AG04450 (cell line): ENCODE measurements around the gene AKT1S1. TPM values are rescaled to one million over a fixed set of nuclear protein-coding genes. Genes with fewer than 3 reads are reported as not detected.
"Not testable (repeated sequence)": the region's sequence is repeated elsewhere in the genome, so short reads cannot be mapped to it uniquely, and the experiment has no call there.

ENCODE experiments used
- CTCF ChIA-PET: fragments of 300-600, 350-600 bp; formaldehyde crosslinking; extraction: SDS; loops from one replicate; lab custom pipeline; 2022; ENCODE audit warnings: antibody characterized with exemption, inconsistent platforms; lab: Charles Lee
- POLR2A ChIA-PET: fragments of 350-600 bp; formaldehyde crosslinking; extraction: SDS; loops from one replicate; lab custom pipeline; 2021; ENCODE audit warnings: antibody characterized with exemption, inconsistent platforms; lab: Yijun Ruan, JAX
- DNase-seq: peaks from one replicate; pipeline ENCODE4 v3.0.0-alpha.2; 2011; ENCODE audit warnings: low read depth, low spot score
- H3K27ac ChIP-seq: one replicate; pipeline ENCODE4 v1.5.1; 2012; ENCODE audit warnings: low read depth, low read length, control low read depth
- H3K27me3 ChIP-seq: one replicate; pipeline ENCODE4 v1.6.0; 2012; ENCODE audit warnings: low read length; ENCODE audit not compliant: control insufficient read depth, insufficient read depth
- H3K4me3 ChIP-seq: 2 replicates; pipeline ENCODE4 v1.5.1; 2011; ENCODE audit warnings: mild to moderate bottlenecking, low read depth, low read length, control low read depth
- H3K9me3 ChIP-seq: 2 replicates; pipeline ENCODE4 v1.5.1; 2012; ENCODE audit warnings: low read length; ENCODE audit not compliant: control insufficient read depth, insufficient read depth
- polyA minus RNA-seq: library from RNA; depleted of rRNA, polyadenylated mRNA; stranded (reverse); fragments of >200 nt; gene quantifications from 2 replicates; pipeline ENCODE4 v1.2.3, GENCODE V29; 2011; rRNA and poly(A)+ RNA removed
- polyA plus RNA-seq: library from polyadenylated mRNA; depleted of rRNA; stranded (reverse); fragments of >200 nt; gene quantifications from 2 replicates; pipeline ENCODE4 v1.2.3, GENCODE V29; 2011; rRNA removed
- TF ChIP-seq, protein P1 (sequence below): IDR thresholded peaks from 2 replicates; pipeline ENCODE4 v1.5.1; 2011; ENCODE audit warnings: low read depth, low read length, control low read depth, inconsistent platforms

Gene AKT1S1
- polyA plus RNA-seq (27.5 and 33.1 TPM in 2 replicates), polyA minus RNA-seq (20.7 and 22.4 TPM in 2 replicates)

DNA sequence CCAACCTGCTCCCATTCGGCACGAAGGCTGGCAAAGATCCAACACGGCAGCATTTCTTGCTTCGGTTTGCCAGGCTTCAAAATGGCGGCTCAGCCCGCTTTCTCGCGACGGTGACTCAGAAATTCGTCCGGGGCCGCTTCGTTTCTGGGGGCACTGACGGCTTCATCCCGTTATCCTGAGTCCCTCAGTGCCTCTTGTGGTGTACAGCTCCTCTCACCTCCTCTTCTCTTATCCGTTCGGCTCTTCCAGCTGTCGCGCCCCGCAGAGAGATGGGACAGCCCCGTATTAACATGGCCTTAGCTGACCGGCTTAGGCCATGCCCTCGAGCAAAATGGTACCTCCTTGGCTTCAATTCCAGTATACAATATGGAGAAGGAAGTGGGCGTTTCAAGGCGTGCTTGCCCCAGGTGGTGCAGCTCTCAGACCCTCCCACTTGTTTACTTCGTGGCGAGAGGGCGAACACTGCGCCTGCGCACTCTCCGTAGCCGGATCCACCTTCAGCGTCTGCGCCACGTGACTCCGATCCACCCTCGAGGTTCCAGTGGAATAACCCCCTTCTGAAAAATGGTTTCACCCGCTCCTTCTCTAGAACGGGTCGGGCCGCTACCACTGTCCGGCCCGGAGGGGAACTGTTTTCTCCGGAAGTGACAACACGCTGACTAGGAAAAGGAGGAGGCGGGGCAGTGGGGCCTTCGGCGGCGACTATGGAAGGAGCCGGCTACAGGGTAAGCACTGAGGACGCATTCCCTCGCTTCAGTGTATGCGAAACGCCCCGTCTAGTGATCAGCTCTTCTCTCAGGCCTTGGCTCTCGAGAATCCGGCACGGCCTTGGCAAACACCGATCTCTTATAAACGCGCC lies at the start of gene AKT1S1, which contains the start of gene TBC1D17:
AKT1S1 (minus strand) TSS at position 336 of the 859 bp plus-strand sequence. CDS start 4,060 bp downstream, outside the sequence.
TBC1D17 (plus strand) TSS at position 683 of the 859 bp plus-strand sequence; CDS start at position 705, 22 bp downstream.
- Histone ChIP-seq H3K4me3 (peak within 1 kb of the TSS; percentile 98), H3K9me3 (peaks cover 3% of the 10 kb centered on the region), H3K27me3 (no peaks in the 10 kb centered on the region), H3K27ac (peak within 1 kb of the TSS; percentile 100)
- POLR2A ChIA-PET, result interaction anchor here (0.5 to 2.2 kb wide), 12 partner anchors 8 to 201 kb away, joined by 3 to 13 read pairs (median 3); partner anchors contain the start of genes ATF5, MED25, NUP62 and PRMT1
- TF ChIP-seq, protein P1, sequence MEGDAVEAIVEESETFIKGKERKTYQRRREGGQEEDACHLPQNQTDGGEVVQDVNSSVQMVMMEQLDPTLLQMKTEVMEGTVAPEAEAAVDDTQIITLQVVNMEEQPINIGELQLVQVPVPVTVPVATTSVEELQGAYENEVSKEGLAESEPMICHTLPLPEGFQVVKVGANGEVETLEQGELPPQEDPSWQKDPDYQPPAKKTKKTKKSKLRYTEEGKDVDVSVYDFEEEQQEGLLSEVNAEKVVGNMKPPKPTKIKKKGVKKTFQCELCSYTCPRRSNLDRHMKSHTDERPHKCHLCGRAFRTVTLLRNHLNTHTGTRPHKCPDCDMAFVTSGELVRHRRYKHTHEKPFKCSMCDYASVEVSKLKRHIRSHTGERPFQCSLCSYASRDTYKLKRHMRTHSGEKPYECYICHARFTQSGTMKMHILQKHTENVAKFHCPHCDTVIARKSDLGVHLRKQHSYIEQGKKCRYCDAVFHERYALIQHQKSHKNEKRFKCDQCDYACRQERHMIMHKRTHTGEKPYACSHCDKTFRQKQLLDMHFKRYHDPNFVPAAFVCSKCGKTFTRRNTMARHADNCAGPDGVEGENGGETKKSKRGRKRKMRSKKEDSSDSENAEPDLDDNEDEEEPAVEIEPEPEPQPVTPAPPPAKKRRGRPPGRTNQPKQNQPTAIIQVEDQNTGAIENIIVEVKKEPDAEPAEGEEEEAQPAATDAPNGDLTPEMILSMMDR, result no peak
- peak; percentile 100 for DNase-seq
- CTCF ChIA-PET, result no interaction called here

DNA sequence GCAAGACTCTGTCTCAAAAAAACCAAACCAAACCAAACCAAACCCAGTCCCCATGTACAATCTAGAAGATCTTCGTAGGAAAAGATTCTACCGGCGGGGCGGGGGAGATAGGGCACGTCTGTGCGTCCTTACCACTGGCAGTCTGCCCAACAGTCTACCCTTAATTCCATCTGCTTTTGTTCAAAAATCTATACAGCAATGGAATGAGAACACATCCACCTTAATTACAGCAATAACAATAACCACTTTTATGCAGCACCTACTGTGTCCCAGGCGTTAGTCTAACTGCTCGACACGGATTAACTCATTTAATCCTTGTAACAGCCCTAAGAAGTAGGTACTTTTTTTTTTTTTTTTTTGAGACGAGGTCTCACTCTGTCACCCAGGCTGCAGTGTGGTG lies 49.4 kb upstream of the AKT1S1 start:
- CTCF ChIA-PET, result interaction anchor here (0.7 kb wide), 1 partner anchor 12 kb away, joined by 4 read pairs; no protein-coding TSS in a partner anchor
- Histone ChIP-seq H3K27me3 (no peaks in the 10 kb centered on the region), H3K9me3 (peaks cover 5% of the 10 kb centered on the region; the same call in 1 of the 2 replicates), H3K27ac (no peak overlapping the region), H3K4me3 (no peak overlapping the region)
- TF ChIP-seq, protein P1, result no peak
- POLR2A ChIA-PET, result no interaction called here
- no peak for DNase-seq

DNA sequence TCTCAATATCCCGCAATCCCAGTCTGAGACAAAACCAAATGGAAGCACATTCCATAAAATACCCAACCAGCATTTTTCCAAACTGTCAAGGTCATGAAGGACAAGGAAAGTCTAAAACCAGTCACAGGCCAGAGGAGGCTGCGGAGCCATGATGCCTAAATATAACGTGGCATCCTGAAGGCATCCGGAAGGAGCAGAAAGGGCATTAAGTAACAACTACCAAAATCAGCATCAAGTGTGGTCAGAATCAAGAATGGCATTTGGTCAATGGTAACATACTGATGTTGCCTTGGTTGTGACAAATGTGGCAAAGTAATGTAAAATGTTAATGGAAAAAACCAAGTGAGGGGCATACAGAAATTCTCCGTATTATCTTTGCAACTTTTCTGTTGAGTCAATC lies 48.3 kb upstream of the AKT1S1 start:
- H3K4me3 ChIP-seq, result no peak overlapping the region
- peaks cover 5% of the 10 kb centered on the region; the same call in 1 of the 2 replicates for H3K9me3 ChIP-seq
- CTCF ChIA-PET, result no interaction called here
- no peak overlapping the region for H3K27ac ChIP-seq
- no peaks in the 10 kb centered on the region for H3K27me3 ChIP-seq
- no peak for DNase-seq
- POLR2A ChIA-PET, result no interaction called here
- TF ChIP-seq, protein P1, result no peak

DNA sequence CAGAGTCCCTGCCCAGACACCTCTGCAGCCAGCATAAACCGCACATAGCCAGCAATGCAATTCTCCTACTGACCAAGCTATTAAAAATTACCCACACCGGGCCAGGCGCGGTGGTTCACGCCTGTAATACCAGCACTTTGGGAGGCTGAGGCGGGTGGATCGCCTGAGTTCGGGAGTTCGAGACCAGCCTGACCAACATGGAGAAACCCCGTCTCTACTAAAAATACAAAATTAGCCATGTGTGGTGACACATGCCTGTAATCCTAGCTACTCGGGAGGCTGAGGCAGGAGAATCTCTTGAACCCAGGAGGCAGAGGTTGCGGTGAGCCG lies 47.7 kb upstream of the AKT1S1 start:
- POLR2A ChIA-PET, H3K27ac ChIP-seq, H3K9me3 ChIP-seq, H3K27me3 ChIP-seq, DNase-seq, H3K4me3 ChIP-seq, CTCF ChIA-PET: not testable (repeated sequence)

DNA sequence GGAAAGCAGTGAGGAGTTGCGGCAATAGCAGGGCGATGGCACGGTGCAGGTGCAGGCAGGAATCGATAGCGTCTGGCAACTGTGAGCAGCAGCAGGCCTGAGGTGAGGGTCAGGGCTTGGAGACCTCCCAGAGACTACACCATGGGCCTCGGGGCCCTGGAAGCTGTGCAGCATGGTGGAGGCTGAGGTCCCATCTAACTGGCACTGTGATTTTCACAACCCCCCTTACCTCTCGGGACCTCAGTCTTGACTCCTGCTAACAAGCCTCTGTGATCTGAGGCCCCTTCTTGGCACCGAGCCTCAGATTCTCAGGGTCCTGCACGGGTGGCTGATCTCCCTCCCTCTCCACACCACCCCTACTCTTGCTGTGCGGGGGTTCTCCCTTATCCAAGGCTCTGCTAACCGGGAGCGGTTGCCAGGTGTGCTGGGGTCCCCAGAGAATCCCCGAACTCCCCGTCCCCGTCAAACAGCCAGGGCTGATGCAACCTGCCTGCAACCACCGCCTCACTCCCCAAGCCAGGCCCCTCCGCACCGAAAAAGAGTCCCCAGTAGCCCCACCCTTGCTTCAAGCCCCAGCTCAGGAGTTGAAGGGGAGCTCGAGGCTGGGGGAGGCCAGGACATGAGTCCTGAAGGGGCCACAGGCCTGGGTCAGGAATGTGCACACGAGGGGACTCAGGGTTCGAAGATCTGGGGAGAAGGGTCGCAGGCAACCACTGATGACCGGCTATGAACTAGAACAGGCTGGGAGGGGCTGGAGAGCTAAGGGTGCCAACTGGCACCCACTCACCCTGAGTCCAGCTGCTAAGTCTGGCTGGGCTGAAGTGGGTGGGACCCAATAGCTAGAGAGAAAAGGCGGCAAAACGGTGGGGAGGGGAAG lies 47.1 kb upstream of the AKT1S1 start:
- peaks cover 5% of the 10 kb centered on the region; the same call in 1 of the 2 replicates for H3K9me3 ChIP-seq
- no peak for DNase-seq
- POLR2A ChIA-PET, result no interaction called here
- CTCF ChIA-PET, result no interaction called here
- H3K4me3 ChIP-seq, result no peak overlapping the region
- H3K27ac ChIP-seq, result peak overlapping the region; percentile 39
- H3K27me3 ChIP-seq, result no peaks in the 10 kb centered on the region
- TF ChIP-seq, protein P1, result no peak
